GM12878 (cell line): ENCODE results near the gene OR2F2. TPM values are rescaled to one million over a fixed set of nuclear protein-coding genes. Genes with fewer than 3 reads are reported as not detected.

Experiments used
- ATAC-seq: fragments of 200-7000 bp; cut with Tn5 transposase; 3 replicates; pipeline ENCODE4 v1.9.1; 2020; ENCODE audit warnings: mild to moderate bottlenecking, moderate library complexity
- BruUV-seq: library from RNA; stranded (reverse); fragments of 400-500 nt; replicated peaks from 2 replicates; lab custom pipeline; 2021; lab: Mats Ljungman, UMichigan
- CTCF ChIA-PET: fragments of 300-600 bp; sonication (Branson Sonifier 250); formaldehyde crosslinking; extraction: SDS; loops from one replicate; lab custom pipeline; 2021; ENCODE audit warnings: inconsistent platforms; lab: Yijun Ruan, JAX
- POLR2A ChIA-PET: fragments of 350-600 bp; formaldehyde crosslinking; extraction: SDS; loops from one replicate; lab custom pipeline; 2021; ENCODE audit warnings: inconsistent platforms; lab: Charles Lee
- RAD21 ChIA-PET: fragments of 300-600 bp; sonication (Branson Sonifier 250); formaldehyde crosslinking; loops from one replicate; lab custom pipeline; 2023; ENCODE audit warnings: antibody characterized with exemption; ENCODE audit not compliant: unreplicated experiment; lab: Charles Lee
- SMC1A ChIA-PET: fragments of 300-600 bp; sonication (Branson Sonifier 250); formaldehyde crosslinking; loops from one replicate; lab custom pipeline; 2023; ENCODE audit not compliant: unreplicated experiment, uncharacterized antibody; lab: Charles Lee
- DNase-seq: peaks from one replicate; pipeline ENCODE4 v3.0.0-alpha.2; 2011; ENCODE audit warnings: low read depth, low spot score
- FAIRE-seq: peaks from 3 replicates; lab custom pipeline; 2011; peaks lifted over from hg19 to GRCh38; lab: Jason Lieb, UNC
- H2AFZ ChIP-seq: 2 replicates; pipeline ENCODE4 v1.6.0; 2011; ENCODE audit warnings: low read depth, low read length, control low read depth; ENCODE audit not compliant: control insufficient read depth
- H3K27ac ChIP-seq: 2 replicates; pipeline ENCODE4 v1.5.1; 2011; ENCODE audit warnings: control low read depth; ENCODE audit not compliant: control insufficient read depth, insufficient read depth
- H3K27me3 ChIP-seq, 2 experiments: replicated peaks in 1 of 2; 2 replicates each; pipeline versions ENCODE4 v1.6.0 to v1.6.1; 2011; ENCODE audit warnings: low read length in 1 of 2; ENCODE audit not compliant: control insufficient read depth in 2 of 2, insufficient read depth in 2 of 2
- H3K36me3 ChIP-seq, 2 experiments: 2 replicates each; pipeline ENCODE4 v1.5.1; 2011; ENCODE audit warnings: low read length in 1 of 2; ENCODE audit not compliant: control insufficient read depth in 2 of 2, insufficient read depth in 2 of 2
- H3K4me1 ChIP-seq: 2 replicates; pipeline ENCODE4 v1.6.1; 2011; ENCODE audit warnings: mild to moderate bottlenecking, low read length, moderate library complexity, mixed read lengths; ENCODE audit not compliant: control insufficient read depth, insufficient read depth
- H3K4me2 ChIP-seq: 2 replicates; pipeline ENCODE4 v1.6.0; 2011; ENCODE audit warnings: control low read depth; ENCODE audit not compliant: control insufficient read depth, insufficient read depth
- H3K4me3 ChIP-seq: fragments of 200-600 bp; sonication (generic); 2 replicates; pipeline ENCODE4 v1.5.1; 2016
- H3K79me2 ChIP-seq: 2 replicates; pipeline ENCODE4 v1.6.0; 2011; ENCODE audit warnings: low read length; ENCODE audit not compliant: control insufficient read depth, insufficient read depth
- H3K9ac ChIP-seq: 2 replicates; pipeline ENCODE4 v1.8.0; 2011; ENCODE audit warnings: low read length, control low read depth, mixed read lengths; ENCODE audit not compliant: control insufficient read depth, insufficient read depth
- H3K9me3 ChIP-seq: replicated peaks from 3 replicates; pipeline ENCODE4 v1.5.1; 2011; ENCODE audit warnings: mild to moderate bottlenecking, low read length; ENCODE audit not compliant: control insufficient read depth, insufficient read depth
- H4K20me1 ChIP-seq: 2 replicates; pipeline ENCODE4 v1.6.0; 2011; ENCODE audit not compliant: control insufficient read depth, insufficient read depth
- BRCA1 ChIP-seq: IDR thresholded peaks from 2 replicates; pipeline ENCODE4 v1.6.1; 2011; ENCODE audit warnings: low read depth, low read length, improper control_type of control experiment
- FOXK2 ChIP-seq: fragments of 450-650 bp; IDR thresholded peaks from 2 replicates; pipeline ENCODE4 v1.6.1; 2017; ENCODE audit warnings: mild to moderate bottlenecking, moderate library complexity
- GABPA ChIP-seq: IDR thresholded peaks from 2 replicates; pipeline ENCODE4 v1.6.1; 2014; ENCODE audit warnings: antibody characterized with exemption, low read depth, mild to moderate bottlenecking, inconsistent platforms
- LARP7 ChIP-seq: fragments of 450-650 bp; IDR thresholded peaks from 2 replicates; pipeline ENCODE4 v1.6.1; 2017; ENCODE audit warnings: mild to moderate bottlenecking
- NBN ChIP-seq: fragments of 450-650 bp; IDR thresholded peaks from 2 replicates; pipeline ENCODE4 v1.6.1; 2016
- NFYA ChIP-seq: IDR thresholded peaks from 2 replicates; pipeline ENCODE4 v1.6.1; 2011; ENCODE audit warnings: low read depth, mild to moderate bottlenecking, low read length, improper control_type of control experiment, borderline replicate concordance
- POLR2AphosphoS5 ChIP-seq: IDR thresholded peaks from 2 replicates; pipeline ENCODE4 v1.6.1; 2011; ENCODE audit warnings: mild to moderate bottlenecking, low read length, inconsistent platforms
- SP1 ChIP-seq: IDR thresholded peaks from one replicate; pipeline ENCODE4 v1.6.1; 2011; ENCODE audit warnings: low read depth, low read length
- TBL1XR1 ChIP-seq: IDR thresholded peaks from 2 replicates; pipeline ENCODE4 v1.6.1; 2012; ENCODE audit warnings: low read depth, low read length, improper control_type of control experiment
- TCF7 ChIP-seq: IDR thresholded peaks from 2 replicates; pipeline ENCODE4 v1.6.1; 2014; ENCODE audit warnings: antibody characterized with exemption, borderline replicate concordance
- WGBS: methylation state at CpG from one replicate; pipeline ENCODE4 v1.1.6; 2016; ENCODE audit warnings: low lambda C conversion rate; ENCODE audit not compliant: insufficient replicate concordance, insufficient coverage; ENCODE audit errors: missing lambda C conversion rate; 5-methylcytosine and 5-hydroxymethylcytosine counted together
- in situ Hi-C: fragments of 300-500 bp; cut with MboI; formaldehyde crosslinking; loops from 9 replicates; pipeline ENCODE4 v1.14.3; 2018; ENCODE audit warnings: mixed read lengths
- intact Hi-C: fragments of 100-400 bp; cut with micrococcal nuclease; formaldehyde crosslinking; loops from one replicate; pipeline ENCODE4 v1.14.2; 2022; ENCODE audit not compliant: unreplicated experiment
- polyA plus RNA-seq, 11 experiments: library from polyadenylated mRNA; depleted of rRNA in 4 of 11; unstranded in 6 of 11; stranded (reverse) in 5 of 11; fragments of >200 nt; fragmentation: Nextera tagmentation in 4 of 11; fragmentation: Illumina TruSeq in 1 of 11; extraction: Ambion mirVana in 4 of 11; extraction: Trizol in 1 of 11; gene quantifications; 1 replicate in 1 of 11; 2 replicates in 10 of 11; pipeline versions ENCODE4 v1.2.1 to v1.2.3, GENCODE V29; 2011 to 2016; ENCODE audit warnings: inconsistent platforms in 2 of 11, missing spikeins in 2 of 11, low read depth in 1 of 11
- total RNA-seq, 4 experiments: library from RNA; depleted of rRNA in 3 of 4; stranded (reverse); fragments of >200 nt in 3 of 4; fragmentation: Illumina TruSeq in 1 of 4; extraction: Trizol in 1 of 4; gene quantifications; 2 replicates each; pipeline versions ENCODE4 v1.2.1 to v1.2.3, GENCODE V29; 2013 to 2021
- TF ChIP-seq, protein P1 (sequence below): fragments of 450-650 bp; formaldehyde crosslinking; IDR thresholded peaks from 2 replicates; pipeline ENCODE4 v1.5.0; 2022; ENCODE audit warnings: mild to moderate bottlenecking, missing genetic modification characterization
- TF ChIP-seq, protein P2 (sequence below): fragments of 450-650 bp; IDR thresholded peaks from 2 replicates; pipeline ENCODE4 v1.6.1; 2014; ENCODE audit warnings: mild to moderate bottlenecking
- TF ChIP-seq, protein P3 (sequence below): fragments of 150-350 bp; IDR thresholded peaks from 2 replicates; pipeline ENCODE4 v1.6.1; 2014; ENCODE audit warnings: mild to moderate bottlenecking, low read depth, low read length
- TF ChIP-seq, protein P4 (sequence below): fragments of 450-650 bp; formaldehyde crosslinking; IDR thresholded peaks from 2 replicates; pipeline ENCODE4 v1.4.0; 2022; ENCODE audit warnings: mild to moderate bottlenecking, moderate library complexity
- TF ChIP-seq, protein P5 (sequence below): fragments of 450-650 bp; IDR thresholded peaks from 2 replicates; pipeline ENCODE4 v1.6.1; 2017; ENCODE audit warnings: borderline replicate concordance

The OR2F2 gene
- total and polyA plus RNA-seq, 10 of the 15 experiments (the other 5 are each of a cell fraction or from before 2014, with no cell fraction given): not detected

DNA sequence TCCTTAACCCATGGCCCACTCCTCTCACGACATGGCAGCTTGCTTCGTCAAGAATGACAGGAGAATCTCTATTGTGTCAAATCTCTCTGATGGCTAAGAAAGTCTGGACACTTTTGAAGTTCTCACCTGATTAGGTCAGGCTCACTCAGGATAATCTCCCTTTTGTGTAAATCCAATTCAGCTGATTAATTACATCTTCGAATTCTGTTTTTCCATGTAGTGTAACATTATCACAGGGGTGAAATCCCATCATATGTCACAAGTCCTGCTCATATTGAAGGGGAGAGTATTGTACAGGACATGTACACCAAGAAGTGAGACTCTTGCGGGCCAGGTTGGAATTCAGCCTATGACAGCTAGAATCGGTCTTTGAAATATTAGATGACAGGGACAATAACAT, 48.9 kb downstream of the OR2F2 start:
- Histone ChIP-seq H4K20me1 (no peaks in the 10 kb centered on the region), H3K27me3 (no peaks in the 10 kb centered on the region), H3K36me3 (no peaks in the 10 kb centered on the region), H2AFZ (no peak overlapping the region), H3K4me1 (no peaks in the 10 kb centered on the region)
- POLR2A ChIA-PET: no interaction called here
- FAIRE-seq (no peak), DNase-seq (no peak)
- intact Hi-C loops: no loop called here
- BruUV-seq: no TSS peak
- CTCF ChIA-PET: interaction anchor here (0.6 kb wide), 1 partner anchor 493 kb away, joined by 3 read pairs; no protein-coding TSS in a partner anchor
- no peak for TF ChIP-seq TCF7
- no peak for TF ChIP-seq TBL1XR1
- TF ChIP-seq BRCA1: no peak
- TF ChIP-seq GABPA: no peak
- TF ChIP-seq, protein P1, sequence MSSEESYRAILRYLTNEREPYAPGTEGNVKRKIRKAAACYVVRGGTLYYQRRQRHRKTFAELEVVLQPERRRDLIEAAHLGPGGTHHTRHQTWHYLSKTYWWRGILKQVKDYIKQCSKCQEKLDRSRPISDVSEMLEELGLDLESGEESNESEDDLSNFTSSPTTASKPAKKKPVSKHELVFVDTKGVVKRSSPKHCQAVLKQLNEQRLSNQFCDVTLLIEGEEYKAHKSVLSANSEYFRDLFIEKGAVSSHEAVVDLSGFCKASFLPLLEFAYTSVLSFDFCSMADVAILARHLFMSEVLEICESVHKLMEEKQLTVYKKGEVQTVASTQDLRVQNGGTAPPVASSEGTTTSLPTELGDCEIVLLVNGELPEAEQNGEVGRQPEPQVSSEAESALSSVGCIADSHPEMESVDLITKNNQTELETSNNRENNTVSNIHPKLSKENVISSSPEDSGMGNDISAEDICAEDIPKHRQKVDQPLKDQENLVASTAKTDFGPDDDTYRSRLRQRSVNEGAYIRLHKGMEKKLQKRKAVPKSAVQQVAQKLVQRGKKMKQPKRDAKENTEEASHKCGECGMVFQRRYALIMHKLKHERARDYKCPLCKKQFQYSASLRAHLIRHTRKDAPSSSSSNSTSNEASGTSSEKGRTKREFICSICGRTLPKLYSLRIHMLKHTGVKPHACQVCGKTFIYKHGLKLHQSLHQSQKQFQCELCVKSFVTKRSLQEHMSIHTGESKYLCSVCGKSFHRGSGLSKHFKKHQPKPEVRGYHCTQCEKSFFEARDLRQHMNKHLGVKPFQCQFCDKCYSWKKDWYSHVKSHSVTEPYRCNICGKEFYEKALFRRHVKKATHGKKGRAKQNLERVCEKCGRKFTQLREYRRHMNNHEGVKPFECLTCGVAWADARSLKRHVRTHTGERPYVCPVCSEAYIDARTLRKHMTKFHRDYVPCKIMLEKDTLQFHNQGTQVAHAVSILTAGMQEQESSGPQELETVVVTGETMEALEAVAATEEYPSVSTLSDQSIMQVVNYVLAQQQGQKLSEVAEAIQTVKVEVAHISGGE (CRISPR knock-in tag): no peak
- TF ChIP-seq, protein P2, sequence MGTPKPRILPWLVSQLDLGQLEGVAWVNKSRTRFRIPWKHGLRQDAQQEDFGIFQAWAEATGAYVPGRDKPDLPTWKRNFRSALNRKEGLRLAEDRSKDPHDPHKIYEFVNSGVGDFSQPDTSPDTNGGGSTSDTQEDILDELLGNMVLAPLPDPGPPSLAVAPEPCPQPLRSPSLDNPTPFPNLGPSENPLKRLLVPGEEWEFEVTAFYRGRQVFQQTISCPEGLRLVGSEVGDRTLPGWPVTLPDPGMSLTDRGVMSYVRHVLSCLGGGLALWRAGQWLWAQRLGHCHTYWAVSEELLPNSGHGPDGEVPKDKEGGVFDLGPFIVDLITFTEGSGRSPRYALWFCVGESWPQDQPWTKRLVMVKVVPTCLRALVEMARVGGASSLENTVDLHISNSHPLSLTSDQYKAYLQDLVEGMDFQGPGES: no peak
- no peak for TF ChIP-seq NFYA
- TF ChIP-seq, protein P3, sequence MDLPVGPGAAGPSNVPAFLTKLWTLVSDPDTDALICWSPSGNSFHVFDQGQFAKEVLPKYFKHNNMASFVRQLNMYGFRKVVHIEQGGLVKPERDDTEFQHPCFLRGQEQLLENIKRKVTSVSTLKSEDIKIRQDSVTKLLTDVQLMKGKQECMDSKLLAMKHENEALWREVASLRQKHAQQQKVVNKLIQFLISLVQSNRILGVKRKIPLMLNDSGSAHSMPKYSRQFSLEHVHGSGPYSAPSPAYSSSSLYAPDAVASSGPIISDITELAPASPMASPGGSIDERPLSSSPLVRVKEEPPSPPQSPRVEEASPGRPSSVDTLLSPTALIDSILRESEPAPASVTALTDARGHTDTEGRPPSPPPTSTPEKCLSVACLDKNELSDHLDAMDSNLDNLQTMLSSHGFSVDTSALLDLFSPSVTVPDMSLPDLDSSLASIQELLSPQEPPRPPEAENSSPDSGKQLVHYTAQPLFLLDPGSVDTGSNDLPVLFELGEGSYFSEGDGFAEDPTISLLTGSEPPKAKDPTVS: no peak
- TF ChIP-seq NBN: no peak
- TF ChIP-seq, protein P4, sequence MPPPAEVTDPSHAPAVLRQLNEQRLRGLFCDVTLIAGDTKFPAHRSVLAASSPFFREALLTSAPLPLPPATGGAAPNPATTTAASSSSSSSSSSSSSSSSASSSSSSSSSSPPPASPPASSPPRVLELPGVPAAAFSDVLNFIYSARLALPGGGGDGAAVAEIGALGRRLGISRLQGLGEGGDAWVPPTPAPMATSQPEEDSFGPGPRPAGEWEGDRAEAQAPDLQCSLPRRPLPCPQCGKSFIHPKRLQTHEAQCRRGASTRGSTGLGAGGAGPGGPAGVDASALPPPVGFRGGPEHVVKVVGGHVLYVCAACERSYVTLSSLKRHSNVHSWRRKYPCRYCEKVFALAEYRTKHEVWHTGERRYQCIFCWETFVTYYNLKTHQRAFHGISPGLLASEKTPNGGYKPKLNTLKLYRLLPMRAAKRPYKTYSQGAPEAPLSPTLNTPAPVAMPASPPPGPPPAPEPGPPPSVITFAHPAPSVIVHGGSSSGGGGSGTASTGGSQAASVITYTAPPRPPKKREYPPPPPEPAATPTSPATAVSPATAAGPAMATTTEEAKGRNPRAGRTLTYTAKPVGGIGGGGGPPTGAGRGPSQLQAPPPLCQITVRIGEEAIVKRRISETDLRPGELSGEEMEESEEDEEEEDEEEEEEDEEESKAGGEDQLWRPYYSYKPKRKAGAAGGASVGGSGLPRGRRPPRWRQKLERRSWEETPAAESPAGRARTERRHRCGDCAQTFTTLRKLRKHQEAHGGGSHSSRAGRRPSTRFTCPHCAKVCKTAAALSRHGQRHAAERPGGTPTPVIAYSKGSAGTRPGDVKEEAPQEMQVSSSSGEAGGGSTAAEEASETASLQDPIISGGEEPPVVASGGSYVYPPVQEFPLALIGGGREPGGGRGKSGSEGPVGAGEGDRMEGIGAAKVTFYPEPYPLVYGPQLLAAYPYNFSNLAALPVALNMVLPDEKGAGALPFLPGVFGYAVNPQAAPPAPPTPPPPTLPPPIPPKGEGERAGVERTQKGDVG (CRISPR knock-in tag): no peak
- TF ChIP-seq LARP7: no peak
- TF ChIP-seq SP1: no peak
- TF ChIP-seq, protein P5, sequence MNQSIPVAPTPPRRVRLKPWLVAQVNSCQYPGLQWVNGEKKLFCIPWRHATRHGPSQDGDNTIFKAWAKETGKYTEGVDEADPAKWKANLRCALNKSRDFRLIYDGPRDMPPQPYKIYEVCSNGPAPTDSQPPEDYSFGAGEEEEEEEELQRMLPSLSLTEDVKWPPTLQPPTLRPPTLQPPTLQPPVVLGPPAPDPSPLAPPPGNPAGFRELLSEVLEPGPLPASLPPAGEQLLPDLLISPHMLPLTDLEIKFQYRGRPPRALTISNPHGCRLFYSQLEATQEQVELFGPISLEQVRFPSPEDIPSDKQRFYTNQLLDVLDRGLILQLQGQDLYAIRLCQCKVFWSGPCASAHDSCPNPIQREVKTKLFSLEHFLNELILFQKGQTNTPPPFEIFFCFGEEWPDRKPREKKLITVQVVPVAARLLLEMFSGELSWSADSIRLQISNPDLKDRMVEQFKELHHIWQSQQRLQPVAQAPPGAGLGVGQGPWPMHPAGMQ: no peak
- no peak for TF ChIP-seq FOXK2
- TF ChIP-seq POLR2AphosphoS5: no peak
- TF ChIP-seq, all 136 proteins: peak for 0
- no peaks in the 10 kb centered on the region for H3K79me2 ChIP-seq
- H3K9me3 ChIP-seq: no peaks in the 10 kb centered on the region; the same call in 2 of the 3 replicates
- WGBS: 51% methylated on average over 5 of the region's 5 CpGs
- RAD21 ChIA-PET: no interaction called here
- SMC1A ChIA-PET: no interaction called here
- H3K4me2 ChIP-seq: no peak overlapping the region
- H3K4me3 ChIP-seq: no peak overlapping the region
- no peak overlapping the region for H3K27ac ChIP-seq
- ATAC-seq: no peak
- H3K9ac ChIP-seq: no peak overlapping the region
- in situ Hi-C loops: no loop called here
